IMR-90 (cell line): ENCODE data around the gene CTIF. TPM values are rescaled to one million over a fixed set of nuclear protein-coding genes. Genes with fewer than 3 reads are reported as not detected.
A peak's percentile ranks its signal among the peaks of the same experiment; 100 is the strongest.

Source experiments
- ATAC-seq: fragments of 200-7000 bp; cut with Tn5 transposase; 2 replicates; pipeline ENCODE4 v1.9.1; 2020; ENCODE audit warnings: low read depth, mild to moderate bottlenecking, moderate library complexity
- BruUV-seq: library from RNA; stranded (reverse); fragments of 400-500 nt; replicated peaks from 2 replicates; lab custom pipeline; 2021; lab: Mats Ljungman, UMichigan
- CTCF ChIA-PET: fragments of 300-600 bp; formaldehyde crosslinking; extraction: SDS; loops from one replicate; lab custom pipeline; 2021; ENCODE audit warnings: antibody characterized with exemption; lab: Yijun Ruan, JAX
- POLR2A ChIA-PET: fragments of 300-600 bp; sonication (Branson Sonifier 250); formaldehyde crosslinking; loops from one replicate; lab custom pipeline; 2022; ENCODE audit warnings: antibody characterized with exemption; ENCODE audit not compliant: unreplicated experiment; lab: Charles Lee
- DNase-seq: peaks from one replicate; pipeline ENCODE4 v3.0.0; 2013
- H2AFZ ChIP-seq: replicated peaks from 2 replicates; pipeline ENCODE3; 2013; ENCODE audit warnings: low read length, mild to moderate bottlenecking; ENCODE audit not compliant: poor library complexity
- H2AK5ac ChIP-seq: 2 replicates; pipeline ENCODE4 v1.6.1; 2013; ENCODE audit warnings: low read depth, low read length, inconsistent platforms
- H2AK9ac ChIP-seq: replicated peaks from 2 replicates; pipeline ENCODE3; 2013; ENCODE audit warnings: mild to moderate bottlenecking, low read depth, low read length, moderate library complexity; ENCODE audit not compliant: poor library complexity
- H2BK120ac ChIP-seq: 2 replicates; pipeline ENCODE4 v1.6.1; 2013; ENCODE audit warnings: low read depth, low read length, inconsistent platforms
- H2BK15ac ChIP-seq: 3 replicates; pipeline ENCODE4 v1.6.1; 2013; ENCODE audit warnings: low read depth, low read length, inconsistent platforms
- H2BK20ac ChIP-seq: 2 replicates; pipeline ENCODE4 v1.6.1; 2013; ENCODE audit warnings: low read depth, mild to moderate bottlenecking, inconsistent platforms, low read length, moderate library complexity
- H2BK5ac ChIP-seq: 2 replicates; pipeline ENCODE4 v1.6.1; 2013; ENCODE audit warnings: mild to moderate bottlenecking, low read depth, low read length, inconsistent platforms; ENCODE audit not compliant: poor library complexity, severe bottlenecking
- H3K14ac ChIP-seq: replicated peaks from 2 replicates; pipeline ENCODE4 v1.6.1; 2013; ENCODE audit warnings: low read depth, low read length, inconsistent platforms
- H3K18ac ChIP-seq: 2 replicates; pipeline ENCODE4 v1.6.1; 2013; ENCODE audit warnings: low read depth, low read length, control low read depth
- H3K23ac ChIP-seq: 2 replicates; pipeline ENCODE4 v1.6.1; 2013; ENCODE audit warnings: low read depth, low read length, inconsistent platforms
- H3K27ac ChIP-seq: 2 replicates; pipeline ENCODE4 v1.5.1; 2013; ENCODE audit warnings: mild to moderate bottlenecking, control low read depth, low read length; ENCODE audit not compliant: insufficient read depth
- H3K27me3 ChIP-seq: 2 replicates; pipeline ENCODE4 v1.6.1; 2013; ENCODE audit warnings: low read length; ENCODE audit not compliant: control insufficient read depth, insufficient read depth
- H3K36me3 ChIP-seq: 2 replicates; pipeline ENCODE4 v1.6.1; 2013; ENCODE audit warnings: low read length, mixed read lengths; ENCODE audit not compliant: control insufficient read depth, insufficient read depth
- H3K4ac ChIP-seq: 2 replicates; pipeline ENCODE4 v1.6.1; 2013; ENCODE audit warnings: low read depth, low read length, inconsistent platforms
- H3K4me1 ChIP-seq: 2 replicates; pipeline ENCODE4 v1.6.1; 2013; ENCODE audit warnings: low read length, mixed read lengths; ENCODE audit not compliant: control insufficient read depth, insufficient read depth
- H3K4me2 ChIP-seq: 2 replicates; pipeline ENCODE4 v1.6.1; 2013; ENCODE audit warnings: low read depth, mild to moderate bottlenecking, control low read depth, low read length, moderate library complexity
- H3K4me3 ChIP-seq: 2 replicates; pipeline ENCODE4 v1.5.1; 2013; ENCODE audit warnings: low read depth, mild to moderate bottlenecking, control low read depth, low read length, moderate library complexity; ENCODE audit not compliant: insufficient read depth
- H3K56ac ChIP-seq: 2 replicates; pipeline ENCODE4 v1.6.1; 2013; ENCODE audit warnings: low read length, inconsistent platforms; ENCODE audit not compliant: insufficient read depth; ENCODE audit errors: extremely low read depth
- H3K79me1 ChIP-seq, 2 experiments: 2 replicates each; pipeline ENCODE4 v1.6.1; 2013; ENCODE audit warnings: low read length in 2 of 2, inconsistent platforms in 1 of 2, low read depth in 1 of 2
- H3K9ac ChIP-seq: 2 replicates; pipeline ENCODE4 v1.6.1; 2013; ENCODE audit warnings: low read depth, low read length, control low read depth
- H3K9me1 ChIP-seq: 2 replicates; pipeline ENCODE4 v1.6.1; 2013; ENCODE audit warnings: low read length, inconsistent platforms; ENCODE audit not compliant: insufficient read depth
- H3K9me3 ChIP-seq: 2 replicates; pipeline ENCODE4 v1.6.1; 2013; ENCODE audit warnings: low read length; ENCODE audit not compliant: control insufficient read depth, insufficient read depth
- H4K20me1 ChIP-seq: 2 replicates; pipeline ENCODE4 v1.6.1; 2013; ENCODE audit warnings: low read length, inconsistent platforms; ENCODE audit not compliant: insufficient read depth
- H4K5ac ChIP-seq: 2 replicates; pipeline ENCODE4 v1.6.1; 2013; ENCODE audit warnings: mild to moderate bottlenecking, low read depth, low read length, control low read depth
- H4K8ac ChIP-seq, 2 experiments: 2 replicates each; pipeline ENCODE4 v1.6.1; 2013; ENCODE audit warnings: low read depth in 2 of 2, low read length in 2 of 2, control low read depth in 1 of 2, inconsistent platforms in 1 of 2
- H4K91ac ChIP-seq: 2 replicates; pipeline ENCODE4 v1.6.1; 2013; ENCODE audit warnings: low read depth, low read length, inconsistent platforms; ENCODE audit not compliant: insufficient read depth
- BHLHE40 ChIP-seq: fragments of 150-350 bp; IDR thresholded peaks from 2 replicates; pipeline ENCODE4 v1.6.1; 2016; ENCODE audit warnings: mild to moderate bottlenecking, low read depth, low read length
- CEBPB ChIP-seq: IDR thresholded peaks from 2 replicates; pipeline ENCODE4 v1.6.1; 2012; ENCODE audit warnings: low read depth, low read length, improper control_type of control experiment
- CHD1 ChIP-seq: IDR thresholded peaks from 2 replicates; pipeline ENCODE4 v1.6.1; 2012; ENCODE audit warnings: low read depth, low read length, improper control_type of control experiment
- CTCF ChIP-seq: conservative IDR thresholded peaks from 2 replicates; pipeline ENCODE4 v1.5.1; 2012; ENCODE audit warnings: mild to moderate bottlenecking, low read depth, low read length, improper control_type of control experiment
- ELK1 ChIP-seq: fragments of 150-350 bp; IDR thresholded peaks from 2 replicates; pipeline ENCODE4 v1.6.1; 2016; ENCODE audit warnings: low read depth, mild to moderate bottlenecking, low read length, moderate library complexity, borderline replicate concordance
- FOS ChIP-seq: fragments of 150-350 bp; IDR thresholded peaks from 2 replicates; pipeline ENCODE4 v1.6.1; 2016; ENCODE audit warnings: low read depth, low read length
- MAZ ChIP-seq: IDR thresholded peaks from 2 replicates; pipeline ENCODE4 v1.6.1; 2012; ENCODE audit warnings: low read depth, mild to moderate bottlenecking, low read length, improper control_type of control experiment, moderate library complexity, borderline replicate concordance
- MXI1 ChIP-seq: IDR thresholded peaks from 2 replicates; pipeline ENCODE4 v1.6.1; 2012; ENCODE audit warnings: low read depth, mild to moderate bottlenecking, low read length, moderate library complexity, borderline replicate concordance
- NFE2L2 ChIP-seq: fragments of 150-350 bp; IDR thresholded peaks from 2 replicates; pipeline ENCODE4 v1.6.1; 2016; ENCODE audit warnings: low read depth, mild to moderate bottlenecking, low read length
- POLR2A ChIP-seq: IDR thresholded peaks from 2 replicates; pipeline ENCODE4 v1.6.1; 2012; ENCODE audit warnings: mild to moderate bottlenecking, low read depth, low read length
- RAD21 ChIP-seq: IDR thresholded peaks from 2 replicates; pipeline ENCODE4 v1.6.1; 2012; ENCODE audit warnings: low read length, improper control_type of control experiment
- RCOR1 ChIP-seq: IDR thresholded peaks from 2 replicates; pipeline ENCODE4 v1.6.1; 2012; ENCODE audit warnings: mild to moderate bottlenecking, low read length, improper control_type of control experiment; ENCODE audit not compliant: insufficient replicate concordance
- RFX5 ChIP-seq: IDR thresholded peaks from 2 replicates; pipeline ENCODE4 v1.8.0; 2012; ENCODE audit warnings: low read depth, mild to moderate bottlenecking, low read length, moderate library complexity
- SMC3 ChIP-seq: fragments of 150-350 bp; IDR thresholded peaks from 2 replicates; pipeline ENCODE4 v1.6.1; 2016; ENCODE audit warnings: low read depth, mild to moderate bottlenecking, antibody characterized with exemption, low read length, moderate library complexity
- USF2 ChIP-seq: fragments of 150-350 bp; IDR thresholded peaks from 2 replicates; pipeline ENCODE4 v1.6.1; 2017; ENCODE audit warnings: mild to moderate bottlenecking, antibody characterized with exemption, low read length, low read depth
- WGBS, 2 experiments: methylation state at CpG; one replicate each; pipeline versions ENCODE4 v1.1.5 to v1.1.7; 2013; ENCODE audit warnings: missing lambda C conversion rate in 2 of 2; ENCODE audit not compliant: insufficient read length in 1 of 2; ENCODE audit errors: extremely low coverage in 2 of 2; 5-methylcytosine and 5-hydroxymethylcytosine counted together
- dilution Hi-C: fragments of 300-500 bp; cut with HindIII; formaldehyde crosslinking; loops from one replicate; pipeline ENCODE4 v1.14.3; 2018; ENCODE audit warnings: low sequenced_read_pairs; ENCODE audit not compliant: unreplicated experiment
- in situ Hi-C: fragments of 300-500 bp; cut with MboI; formaldehyde crosslinking; loops from 3 replicates; pipeline ENCODE4 v1.14.3; 2019; ENCODE audit warnings: low sequenced_read_pairs, inconsistent platforms, mixed read lengths
- intact Hi-C: fragments of 100-400 bp; cut with micrococcal nuclease; formaldehyde crosslinking; loops from 2 replicates; pipeline ENCODE4 v1.10.0; 2022
- polyA plus RNA-seq, 3 experiments: library from polyadenylated mRNA; depleted of rRNA; stranded (reverse); fragments of >200 nt; gene quantifications; 2 replicates each; pipeline ENCODE4 v1.2.3, GENCODE V29; 2012; ENCODE audit warnings: low replicate concordance in 1 of 3
- total RNA-seq: library from RNA; depleted of rRNA; stranded (reverse); fragments of >200 nt; gene quantifications from 2 replicates; pipeline ENCODE4 v1.2.3, GENCODE V29; 2012

Gene CTIF
- total and polyA plus RNA-seq, 2 of the 4 experiments (the other 2 are of a cell fraction) = 25.1 to 57.0 TPM

- no peak overlapping the region for H2AK9ac ChIP-seq
- no peak overlapping the region for H3K27ac ChIP-seq
- no peak overlapping the region for H3K4me2 ChIP-seq
- dilution Hi-C loops = no loop called here
- WGBS, 2 experiments = no CpG with 5 or more reads among the region's 6 CpGs
- H3K79me1 ChIP-seq = peaks cover 24 to 81% of the 10 kb centered on the region in 2 experiments; a peak in 3 of 4 replicates
- no peak overlapping the region for H3K4ac ChIP-seq
- peaks cover 35% of the 10 kb centered on the region for H4K20me1 ChIP-seq
- no peak overlapping the region for H2AK5ac ChIP-seq
- intact Hi-C loops = no loop called here
- H3K9me1 ChIP-seq = peaks cover 39% of the 10 kb centered on the region
- no peak overlapping the region for H4K5ac ChIP-seq
- no peaks in the 10 kb centered on the region for H3K27me3 ChIP-seq
- H3K4me1 ChIP-seq = peaks cover 24% of the 10 kb centered on the region
- in situ Hi-C loops = no loop called here
- no peak overlapping the region for H4K8ac ChIP-seq
- 0 out of 2 replicates have a peak overlapping the region, but pooled peaks have one; percentile 24 for H3K23ac ChIP-seq
- H3K36me3 ChIP-seq = peaks cover 5% of the 10 kb centered on the region; the same call in 1 of the 2 replicates
- ChIA-PET CTCF (interaction anchor here (1.0 kb wide), 1 partner anchor 14 kb away, joined by 3 read pairs; no protein-coding TSS in a partner anchor), POLR2A (interaction anchor here (0.5 to 0.7 kb wide), 3 partner anchors 19 to 111 kb away, joined by 4 to 8 read pairs (median 4); no protein-coding TSS in a partner anchor)
- no peak overlapping the region; the same call in 1 of the 2 replicates for H3K14ac ChIP-seq
- no peak overlapping the region for H2AFZ ChIP-seq
- no peak for ATAC-seq
- no peak overlapping the region for H3K18ac ChIP-seq
- DNase-seq = no peak
- H3K4me3 ChIP-seq = no peak overlapping the region
- H2BK120ac ChIP-seq = no peak overlapping the region
- H2BK20ac ChIP-seq = no peak overlapping the region
- H2BK15ac ChIP-seq = no peak overlapping the region
- H3K9me3 ChIP-seq = no peaks in the 10 kb centered on the region
- H3K56ac ChIP-seq = no peak overlapping the region
- no TSS peak for BruUV-seq
- no peak overlapping the region for H3K9ac ChIP-seq
- H4K91ac ChIP-seq = no peak overlapping the region
- H2BK5ac ChIP-seq = no peak overlapping the region
- no peak for TF ChIP-seq CHD1
- TF ChIP-seq RCOR1 = no peak
- no peak for TF ChIP-seq RFX5
- no peak for TF ChIP-seq RAD21
- no peak for TF ChIP-seq BHLHE40
- no peak for TF ChIP-seq POLR2A
- TF ChIP-seq MAZ = no peak
- TF ChIP-seq MXI1 = no peak
- no peak for TF ChIP-seq USF2
- no peak for TF ChIP-seq ELK1
- TF ChIP-seq NFE2L2 = no peak
- TF ChIP-seq SMC3 = no peak
- TF ChIP-seq FOS = no peak
- no peak for TF ChIP-seq CTCF
- no peak for TF ChIP-seq CEBPB
These were observed 202.1 kb downstream of the CTIF start for GRCh38 chr18:48740851-48741485.
